Activated naive CD8-positive, alpha-beta T cell treated with anti-CD3 and anti-CD28 coated beads, Interleukin-2, amount 50 U/mL, for 24 hours (primary cell): ENCODE data around the gene IL17REL.
"Not testable (repeated sequence)": the region's sequence is repeated elsewhere in the genome, so short reads cannot be mapped to it uniquely, and the experiment has no call there.

Source experiments
- ATAC-seq: fragments of 150-1000 bp; cut with Tn5 transposase; one replicate; pipeline ENCODE4 v1.10.0; 2021
- DNase-seq: peaks from one replicate; pipeline ENCODE4 v3.0.0; 2021
- H3K27ac Mint-ChIP-seq: one replicate; pipeline ENCODE4 v1.8.0; 2021; ENCODE audit warnings: mild to moderate bottlenecking, mixed read lengths
- H3K27me3 Mint-ChIP-seq: one replicate; pipeline ENCODE4 v1.8.0; 2021; ENCODE audit warnings: mixed read lengths
- H3K36me3 Mint-ChIP-seq: one replicate; pipeline ENCODE4 v1.8.0; 2021; ENCODE audit warnings: low read depth, mixed read lengths
- H3K4me1 Mint-ChIP-seq: one replicate; pipeline ENCODE4 v1.8.0; 2021; ENCODE audit warnings: mixed read lengths
- H3K4me3 Mint-ChIP-seq: one replicate; pipeline ENCODE4 v1.8.0; 2021; ENCODE audit warnings: mild to moderate bottlenecking, moderate library complexity, mixed read lengths
- H3K9me3 Mint-ChIP-seq: one replicate; pipeline ENCODE4 v1.8.0; 2021; ENCODE audit warnings: mixed read lengths

The IL17REL gene

GRCh38 chr22:49996119-49996517 is 16.4 kb downstream of the IL17REL start:
- H3K36me3 Mint-ChIP-seq: peaks cover 3% of the 10 kb centered on the region
- peaks cover 15% of the 10 kb centered on the region for H3K4me1 Mint-ChIP-seq
- peaks cover 3% of the 10 kb centered on the region for H3K9me3 Mint-ChIP-seq
- DNase-seq (no peak), ATAC-seq (no peak)
- no peak overlapping the region for H3K4me3 Mint-ChIP-seq
- H3K27me3 Mint-ChIP-seq: peaks cover 10% of the 10 kb centered on the region
- no peak overlapping the region for H3K27ac Mint-ChIP-seq

DNA sequence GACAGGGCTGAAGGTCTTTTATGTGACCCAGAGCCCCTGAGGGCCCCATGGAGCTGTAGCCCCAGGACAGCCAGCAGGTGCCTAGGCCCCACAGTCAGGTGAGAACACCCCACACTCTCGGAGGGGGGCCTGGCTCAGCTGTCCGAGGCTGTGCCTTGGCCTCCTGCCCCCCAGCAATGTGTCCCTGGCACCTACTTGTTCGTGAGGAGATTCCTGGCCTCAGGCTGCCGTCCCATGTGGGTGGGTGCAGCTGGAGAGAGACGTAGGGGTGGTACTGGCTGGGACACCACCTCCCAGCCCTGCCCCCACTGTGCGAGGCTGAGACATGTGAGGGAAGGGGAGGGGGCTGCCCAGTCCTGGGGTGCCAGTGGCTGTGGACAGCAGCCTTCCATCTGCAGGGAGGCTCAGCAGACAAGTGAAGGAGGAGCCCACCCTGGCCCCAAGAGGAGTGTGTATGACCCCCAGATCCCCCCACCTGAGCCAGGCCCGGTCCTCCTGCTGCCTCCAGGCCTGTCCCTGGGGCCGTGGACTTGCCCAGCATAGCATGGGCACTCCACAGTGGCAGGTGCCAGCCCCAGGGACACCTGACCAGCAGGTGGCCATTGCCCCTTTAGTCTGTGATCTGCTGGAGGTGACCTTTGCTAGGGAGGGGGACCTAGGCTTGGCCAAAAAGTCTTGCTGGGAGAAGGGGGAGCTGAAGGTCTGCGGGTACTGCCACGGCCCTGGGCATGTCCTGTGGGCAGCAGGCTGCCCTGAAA is 17.0 kb downstream of the IL17REL start:
- H3K4me3 Mint-ChIP-seq: no peak overlapping the region
- H3K36me3 Mint-ChIP-seq: peaks cover 7% of the 10 kb centered on the region
- H3K9me3 Mint-ChIP-seq: peaks cover 9% of the 10 kb centered on the region
- peaks cover 10% of the 10 kb centered on the region for H3K27me3 Mint-ChIP-seq
- no peak overlapping the region for H3K27ac Mint-ChIP-seq
- H3K4me1 Mint-ChIP-seq: peaks cover 13% of the 10 kb centered on the region
- no peak for ATAC-seq
- DNase-seq: no peak

GRCh38 chr22:49995041-49995360 is 17.6 kb downstream of the IL17REL start:
- peaks cover 13% of the 10 kb centered on the region for H3K9me3 Mint-ChIP-seq
- no peak for ATAC-seq
- no peak overlapping the region for H3K27ac Mint-ChIP-seq
- peaks cover 7% of the 10 kb centered on the region for H3K36me3 Mint-ChIP-seq
- H3K4me1 Mint-ChIP-seq: peaks cover 13% of the 10 kb centered on the region
- H3K27me3 Mint-ChIP-seq: peaks cover 10% of the 10 kb centered on the region
- DNase-seq: no peak
- H3K4me3 Mint-ChIP-seq: no peak overlapping the region

DNA sequence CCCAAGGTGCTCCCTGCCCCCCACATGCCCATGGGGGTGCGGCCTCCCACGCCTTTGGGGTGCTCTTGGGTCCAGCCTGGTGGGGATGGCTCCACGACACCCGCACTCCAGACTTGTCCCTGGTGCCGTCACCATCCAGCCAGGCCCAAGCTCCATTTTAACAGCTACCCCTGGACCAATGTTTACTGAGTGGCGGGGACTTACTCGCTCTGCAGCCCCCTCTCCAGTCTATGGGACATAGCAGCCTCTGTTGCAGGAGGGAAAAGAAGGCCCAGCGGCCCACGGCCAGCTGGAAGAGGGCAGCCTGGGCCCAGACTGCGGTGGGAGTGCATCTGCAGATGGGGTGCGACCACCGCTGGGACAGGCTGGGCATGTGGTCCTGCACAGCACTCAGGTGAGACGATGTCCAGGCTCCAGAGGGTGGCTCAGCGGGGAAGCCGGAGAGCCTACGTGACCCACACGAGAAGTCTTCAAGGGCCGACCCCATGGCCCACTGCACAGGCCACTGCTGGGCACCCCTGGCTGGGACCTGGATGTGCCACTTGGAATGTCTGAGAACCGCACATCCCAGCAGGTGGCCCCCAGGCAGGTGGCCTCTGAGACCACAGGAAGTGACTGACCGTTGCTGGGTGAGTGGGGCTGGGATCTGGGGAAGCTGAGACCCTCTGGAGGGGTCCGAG is 18.1 kb downstream of the IL17REL start:
- ATAC-seq (no peak), DNase-seq (no peak)
- Mint-ChIP-seq H3K9me3 (peaks cover 13% of the 10 kb centered on the region), H3K4me3 (no peak overlapping the region), H3K36me3 (peaks cover 7% of the 10 kb centered on the region), H3K27ac (no peak overlapping the region), H3K4me1 (peaks cover 13% of the 10 kb centered on the region), H3K27me3 (peaks cover 10% of the 10 kb centered on the region)

DNA sequence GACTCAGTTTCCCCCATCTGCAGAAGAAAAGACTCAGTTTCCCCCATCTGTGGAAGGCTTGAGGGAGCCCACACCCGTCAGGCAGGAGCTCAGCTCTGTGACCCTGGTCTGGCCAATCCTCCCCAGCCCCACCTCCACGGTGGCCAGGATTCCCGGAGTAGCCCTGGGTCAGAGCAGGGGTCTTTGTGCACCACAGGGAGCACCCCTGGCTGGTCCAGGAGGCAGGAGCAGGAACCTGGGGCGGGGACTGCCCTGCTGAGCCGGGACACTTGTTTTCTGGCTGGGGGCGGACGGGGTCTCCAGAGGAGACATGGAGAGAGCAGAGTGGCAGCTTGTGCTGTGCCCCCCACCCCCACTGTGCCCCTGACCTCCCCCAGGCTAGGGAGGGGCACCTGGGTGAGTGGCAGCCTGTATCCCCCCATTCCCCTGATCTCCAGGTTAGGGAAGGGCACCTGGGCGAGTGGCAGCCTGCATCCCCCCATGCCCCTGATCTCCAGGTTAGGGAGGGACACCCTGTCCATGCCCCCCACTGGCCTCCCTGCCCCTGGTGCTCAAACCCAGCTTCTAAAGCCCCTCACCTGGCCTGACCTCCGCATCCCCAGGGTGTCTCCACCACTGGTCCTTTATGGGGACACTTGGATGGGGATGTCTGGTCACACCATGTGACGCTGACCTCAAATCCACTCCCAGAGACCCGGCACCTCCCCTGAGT is 18.8 kb downstream of the IL17REL start:
- peaks cover 7% of the 10 kb centered on the region for H3K36me3 Mint-ChIP-seq
- H3K4me1 Mint-ChIP-seq: peaks cover 13% of the 10 kb centered on the region
- DNase-seq: no peak
- H3K4me3 Mint-ChIP-seq: no peak overlapping the region
- no peak for ATAC-seq
- H3K27ac Mint-ChIP-seq: no peak overlapping the region
- H3K9me3 Mint-ChIP-seq: peaks cover 13% of the 10 kb centered on the region
- H3K27me3 Mint-ChIP-seq: peaks cover 7% of the 10 kb centered on the region

DNA sequence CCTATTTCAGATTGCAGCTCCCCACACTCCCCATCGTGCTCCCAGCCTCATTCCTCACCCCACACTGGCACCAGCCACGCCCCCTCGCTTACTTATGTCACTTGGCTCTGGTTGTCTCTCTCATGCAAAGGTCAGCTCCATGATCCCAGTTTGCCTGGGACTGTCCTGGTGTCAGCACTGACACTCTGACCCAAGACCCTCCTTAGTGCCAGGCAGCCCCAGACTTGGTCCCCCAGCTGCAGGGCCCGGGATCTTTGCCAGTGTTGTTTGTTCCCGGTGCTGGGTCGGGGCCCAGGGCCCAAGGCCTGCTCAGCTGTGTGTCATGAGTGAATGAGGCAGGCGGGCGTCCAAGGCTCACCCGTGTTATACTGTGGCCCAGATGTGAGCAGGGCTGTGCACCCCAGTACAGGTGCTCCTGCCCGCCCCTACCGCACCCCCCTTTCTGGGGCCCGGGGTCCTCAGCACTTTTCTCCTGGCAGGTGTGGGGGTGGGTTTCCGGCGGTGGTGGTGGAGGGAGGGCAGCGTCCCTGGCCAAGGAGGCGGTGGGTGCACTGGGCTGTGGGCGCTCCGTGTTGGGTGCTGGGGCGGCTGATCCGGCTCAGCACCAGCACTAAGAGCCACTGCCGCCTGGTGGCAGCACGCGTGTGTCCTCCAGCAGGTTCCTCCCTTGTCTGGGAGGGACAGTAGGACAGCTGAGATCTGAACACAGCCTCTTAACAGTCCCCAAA is 19.5 kb downstream of the IL17REL start:
- H3K27me3 Mint-ChIP-seq: peaks cover 6% of the 10 kb centered on the region
- H3K9me3 Mint-ChIP-seq: peaks cover 16% of the 10 kb centered on the region
- H3K4me1 Mint-ChIP-seq: peaks cover 8% of the 10 kb centered on the region
- H3K4me3 Mint-ChIP-seq: no peak overlapping the region
- ATAC-seq (peak; percentile 89), DNase-seq (peak; percentile 76)
- no peak overlapping the region for H3K27ac Mint-ChIP-seq
- peaks cover 11% of the 10 kb centered on the region for H3K36me3 Mint-ChIP-seq

DNA sequence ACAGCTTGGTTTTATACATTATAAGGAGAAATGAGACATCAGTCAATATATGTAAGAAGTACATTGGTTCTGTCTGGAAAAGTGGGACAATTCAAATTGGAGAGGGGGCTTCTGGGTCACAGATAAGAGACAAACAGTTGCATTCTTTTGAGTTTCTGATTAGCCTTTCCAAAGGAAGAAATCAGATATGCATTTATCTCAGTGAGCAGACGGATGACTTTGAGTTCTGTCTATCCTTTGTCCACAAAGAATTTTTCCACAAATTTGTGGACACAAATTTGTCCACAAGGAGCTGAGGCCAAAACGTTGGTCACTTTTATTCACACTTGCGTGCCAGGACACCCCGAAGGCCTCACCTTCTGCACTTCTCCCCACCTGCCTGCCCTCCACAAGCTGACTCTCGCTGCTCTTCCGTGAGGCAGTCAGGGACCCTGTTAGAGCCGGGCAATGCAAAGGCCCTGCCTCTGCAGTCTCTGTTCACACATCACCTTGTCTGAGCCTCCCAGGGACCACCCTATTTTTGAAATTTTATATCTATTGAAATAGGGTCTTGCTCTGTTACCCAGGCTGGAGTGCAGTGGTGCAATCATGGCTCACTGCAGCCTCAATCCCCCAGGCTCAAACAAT is 20.5 kb downstream of the IL17REL start:
- Mint-ChIP-seq H3K9me3 (peaks cover 20% of the 10 kb centered on the region), H3K27ac (no peak overlapping the region), H3K4me1 (peaks cover 8% of the 10 kb centered on the region), H3K27me3 (peaks cover 6% of the 10 kb centered on the region), H3K4me3 (no peak overlapping the region), H3K36me3 (peaks cover 11% of the 10 kb centered on the region)
- no peak for ATAC-seq
- no peak for DNase-seq

DNA sequence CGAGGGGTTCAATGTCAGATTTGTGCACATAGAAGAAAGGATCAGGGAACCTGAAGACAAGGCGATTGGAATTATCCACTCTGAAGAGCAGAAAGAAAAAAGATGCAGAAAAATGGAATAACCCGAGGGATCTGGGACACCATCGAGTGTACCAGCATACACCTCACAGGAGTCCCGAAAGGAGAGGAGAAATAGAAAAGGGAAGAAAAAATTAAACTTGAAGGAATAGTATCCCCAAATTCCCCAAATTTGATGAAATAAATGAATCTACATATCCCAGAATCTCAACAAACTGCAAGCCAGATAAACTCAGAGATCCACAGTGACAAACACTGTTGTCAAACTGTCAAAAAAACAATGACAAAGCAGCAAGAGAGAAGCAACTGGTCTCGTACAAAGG is 21.4 kb downstream of the IL17REL start:
- Mint-ChIP-seq H3K27ac (no peak overlapping the region), H3K4me3 (no peak overlapping the region), H3K4me1 (peaks cover 8% of the 10 kb centered on the region), H3K9me3 (peaks cover 28% of the 10 kb centered on the region), H3K36me3 (peaks cover 11% of the 10 kb centered on the region), H3K27me3 (peaks cover 6% of the 10 kb centered on the region)
- DNase-seq (no peak), ATAC-seq (no peak)

GRCh38 chr22:49989826-49990225 is 22.7 kb downstream of the IL17REL start:
- H3K36me3 Mint-ChIP-seq: peaks cover 12% of the 10 kb centered on the region
- not testable (repeated sequence) for H3K4me3 Mint-ChIP-seq, H3K27ac Mint-ChIP-seq, ATAC-seq, DNase-seq, H3K4me1 Mint-ChIP-seq
- peaks cover 19% of the 10 kb centered on the region for H3K27me3 Mint-ChIP-seq
- H3K9me3 Mint-ChIP-seq: peaks cover 41% of the 10 kb centered on the region

GRCh38 chr22:49986325-49986724 is 26.2 kb downstream of the IL17REL start:
- H3K36me3 Mint-ChIP-seq: peaks cover 20% of the 10 kb centered on the region
- H3K4me1 Mint-ChIP-seq: peaks cover 9% of the 10 kb centered on the region
- no peak for DNase-seq
- H3K9me3 Mint-ChIP-seq: peaks cover 45% of the 10 kb centered on the region
- no peak overlapping the region for H3K4me3 Mint-ChIP-seq
- ATAC-seq: no peak
- peaks cover 22% of the 10 kb centered on the region for H3K27me3 Mint-ChIP-seq
- no peak overlapping the region for H3K27ac Mint-ChIP-seq

DNA sequence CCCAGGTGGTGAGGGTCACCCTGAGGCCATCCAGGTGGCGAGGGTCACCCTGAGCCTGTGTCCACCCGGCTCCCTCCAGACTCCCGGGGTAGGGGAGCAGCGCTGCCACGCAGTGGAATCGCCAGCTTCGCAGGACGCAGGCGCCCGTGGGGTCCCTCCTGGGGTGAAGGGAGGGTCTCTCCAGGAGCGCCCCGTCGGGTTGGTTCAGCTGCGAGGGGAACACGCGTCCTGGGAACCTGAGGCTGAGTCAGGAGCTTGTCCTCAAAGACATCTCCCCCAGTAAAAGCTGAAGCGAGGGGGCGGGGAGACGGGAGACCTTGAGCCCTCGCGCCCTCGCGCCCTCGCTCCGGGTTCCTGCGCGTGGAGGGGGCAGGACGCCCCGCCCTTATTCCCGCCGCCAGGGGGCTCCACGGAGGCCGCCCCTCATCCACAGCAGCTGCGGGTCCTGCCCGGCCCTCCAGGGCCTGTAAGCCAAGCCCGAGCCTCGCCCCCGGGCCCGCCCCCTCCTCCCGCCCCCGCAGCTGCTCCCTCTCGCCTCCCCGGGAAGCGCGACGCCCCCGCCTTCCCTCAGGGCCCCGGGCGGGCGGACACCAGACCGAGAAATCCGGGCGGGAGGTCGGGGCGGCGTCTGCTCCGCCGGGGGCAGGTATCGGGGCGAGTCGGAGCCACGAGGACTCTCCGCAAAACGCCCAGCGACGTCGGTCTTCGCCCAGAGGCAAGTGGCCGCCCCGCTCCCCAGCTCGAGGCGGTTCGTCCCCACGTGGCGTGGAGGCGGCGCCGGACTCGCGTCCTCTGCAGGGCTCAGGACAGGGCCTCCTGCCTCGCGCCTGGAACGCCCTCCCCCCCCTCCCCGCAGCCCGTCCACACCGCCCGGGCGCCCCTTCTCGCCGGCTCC is 29.2 kb downstream of the IL17REL start:
- Mint-ChIP-seq H3K27ac (no peak overlapping the region), H3K4me1 (peaks cover 35% of the 10 kb centered on the region), H3K4me3 (no peak overlapping the region), H3K9me3 (peaks cover 43% of the 10 kb centered on the region), H3K27me3 (peaks cover 19% of the 10 kb centered on the region), H3K36me3 (peaks cover 32% of the 10 kb centered on the region)
- DNase-seq (no peak), ATAC-seq (no peak)

DNA sequence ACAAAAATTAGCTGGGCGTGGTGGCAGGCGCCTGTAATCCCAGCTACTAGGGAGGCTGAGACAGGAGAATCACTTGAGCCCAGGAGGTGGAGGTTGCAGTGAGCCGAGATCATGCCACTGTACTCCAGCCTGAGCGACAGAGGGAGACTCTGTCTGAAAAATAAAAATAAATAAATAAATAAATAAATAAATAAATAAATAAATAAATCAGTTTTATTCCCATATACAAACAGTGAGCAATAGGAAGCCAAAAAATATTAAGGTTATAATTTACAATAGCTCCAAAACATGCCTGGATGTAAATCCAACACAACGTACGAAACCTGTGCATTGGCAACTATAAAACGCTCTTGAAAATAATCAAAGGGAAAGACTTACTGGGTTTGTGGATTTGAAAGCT is 30.8 kb downstream of the IL17REL start:
- not testable (repeated sequence) for DNase-seq, ATAC-seq, H3K27ac Mint-ChIP-seq, H3K4me3 Mint-ChIP-seq
- H3K27me3 Mint-ChIP-seq: peaks cover 18% of the 10 kb centered on the region
- peaks cover 41% of the 10 kb centered on the region for H3K9me3 Mint-ChIP-seq
- peaks cover 43% of the 10 kb centered on the region for H3K4me1 Mint-ChIP-seq
- peaks cover 40% of the 10 kb centered on the region for H3K36me3 Mint-ChIP-seq

- peak; percentile 31 for ATAC-seq
- peak overlapping the region; percentile 76 for H3K27ac Mint-ChIP-seq
Observed at GRCh38 chr22:49979587-49980264, 32.8 kb downstream of the IL17REL start.

More at GRCh38 chr22:49979587-49980264, 32.8 kb downstream of the IL17REL start:
- DNase-seq: peak; percentile 54
- Mint-ChIP-seq H3K4me1 (peaks cover 56% of the 10 kb centered on the region), H3K27me3 (peaks cover 5% of the 10 kb centered on the region), H3K36me3 (peaks cover 48% of the 10 kb centered on the region), H3K4me3 (peak overlapping the region; percentile 6), H3K9me3 (peaks cover 27% of the 10 kb centered on the region)
